CD4-positive, alpha-beta T cell treated with Interleukin-15 for 4 hours (primary cell): ENCODE measurements around the gene CCR5AS.
A peak's percentile ranks its signal among the peaks of the same experiment; 100 is the strongest.
"Not testable (repeated sequence)": the region's sequence is repeated elsewhere in the genome, so short reads cannot be mapped to it uniquely, and the experiment has no call there.

Experiments used
- DNase-seq: peaks from one replicate; pipeline ENCODE4 v3.0.0-alpha.2; 2020; ENCODE audit warnings: low spot score

CCR5AS gene

DNA sequence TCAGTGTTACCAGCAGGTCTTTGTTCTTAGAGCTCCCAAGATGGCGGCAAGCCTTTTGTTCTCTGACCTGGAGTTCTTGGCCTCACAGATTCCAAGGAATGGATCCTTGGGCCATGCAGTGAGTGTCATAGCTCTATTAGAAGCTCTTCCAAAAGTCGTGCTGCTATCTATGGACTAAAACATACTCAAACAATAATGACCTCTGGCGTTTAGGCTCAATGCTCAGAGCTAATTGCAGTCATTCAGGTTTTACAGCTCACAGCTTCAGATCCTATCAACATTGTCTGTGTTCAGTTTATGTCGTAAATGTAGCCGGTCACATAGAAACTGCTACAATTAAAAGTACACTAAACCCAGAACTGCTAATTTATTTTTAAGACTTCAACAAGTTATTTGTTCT, 22.4 kb upstream of the CCR5AS start:
- no peak for DNase-seq

DNA sequence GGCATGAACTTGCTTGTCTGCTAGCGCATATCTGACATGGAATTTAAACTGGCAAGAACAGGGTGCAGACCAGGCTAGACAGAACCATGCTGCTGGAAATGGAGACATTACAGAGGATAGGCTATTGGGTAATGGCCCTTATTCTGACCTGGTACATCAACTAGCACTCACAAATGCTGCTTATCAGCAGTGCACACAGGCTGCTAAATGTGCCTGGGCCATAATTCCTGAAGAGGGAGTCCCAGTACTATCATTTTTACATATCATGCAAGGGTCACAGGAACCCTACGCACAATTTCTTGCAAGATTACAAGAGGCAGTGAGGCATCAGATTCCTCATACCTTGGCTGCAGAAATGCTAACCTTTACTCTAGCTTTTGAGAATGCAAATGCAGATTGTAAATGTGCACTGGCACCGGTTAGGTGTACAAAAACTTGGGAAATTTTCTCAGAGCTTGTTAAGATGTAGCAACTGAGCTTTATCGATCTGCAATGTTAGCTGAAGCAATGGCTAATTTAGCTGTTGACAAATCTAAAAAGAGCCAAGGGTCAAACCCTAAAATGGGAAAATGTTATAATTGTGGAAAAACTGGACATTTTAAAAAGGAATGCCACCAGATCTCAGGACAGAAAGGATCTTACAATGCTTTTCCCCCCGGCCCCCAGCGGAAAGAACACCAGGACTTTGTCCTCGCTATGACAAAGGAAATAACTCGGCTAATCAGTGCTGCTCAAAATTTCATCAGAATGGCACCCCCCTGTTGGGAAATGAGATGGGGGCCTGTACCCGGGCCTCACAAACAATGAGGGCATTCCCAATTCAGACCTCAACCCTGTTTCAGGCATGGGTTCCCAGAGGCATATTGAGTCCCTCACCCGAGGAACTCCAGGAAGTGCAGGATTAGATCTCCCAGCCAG, 21.3 kb upstream of the CCR5AS start:
- no peak for DNase-seq

DNA sequence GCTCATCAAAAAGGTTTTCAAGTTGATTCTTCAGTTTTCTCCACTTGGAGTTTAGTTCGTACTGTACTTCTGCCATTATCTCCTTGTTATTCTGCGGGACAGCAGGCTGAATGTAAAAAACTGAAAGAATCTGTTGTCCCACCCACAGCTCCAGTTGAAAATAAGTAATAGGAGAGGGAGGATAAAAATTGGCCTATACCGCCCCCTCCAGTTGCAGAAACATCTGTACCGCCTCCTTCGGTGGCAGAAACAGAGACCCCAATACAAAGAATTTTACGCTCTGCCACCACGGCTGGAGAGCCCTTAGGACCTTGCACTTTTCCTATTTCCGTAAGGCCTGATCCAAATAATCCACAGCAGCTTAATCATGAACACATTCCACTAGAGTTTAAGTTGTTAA, 20.5 kb upstream of the CCR5AS start:
- DNase-seq, result not testable (repeated sequence)

DNA sequence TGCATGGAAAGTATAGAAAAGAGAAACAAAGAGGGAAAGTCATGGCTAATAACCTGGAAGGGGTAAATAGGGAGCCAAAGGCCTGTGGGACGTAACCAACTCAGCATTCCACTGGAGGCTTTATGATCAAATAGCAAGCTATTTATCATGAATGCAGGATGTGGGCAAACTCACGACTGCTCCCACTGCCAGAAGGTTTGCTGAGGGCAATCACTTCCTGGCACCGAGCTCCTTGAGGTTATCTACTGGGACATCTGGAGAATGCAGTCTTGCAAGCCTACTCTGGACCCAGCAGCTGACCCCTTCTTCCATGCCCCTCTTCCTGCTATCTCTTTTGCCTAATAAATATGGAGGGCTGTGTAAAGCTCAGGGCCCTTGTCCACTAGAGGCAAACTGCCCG, 19.6 kb upstream of the CCR5AS start:
- DNase-seq, result not testable (repeated sequence)

DNA sequence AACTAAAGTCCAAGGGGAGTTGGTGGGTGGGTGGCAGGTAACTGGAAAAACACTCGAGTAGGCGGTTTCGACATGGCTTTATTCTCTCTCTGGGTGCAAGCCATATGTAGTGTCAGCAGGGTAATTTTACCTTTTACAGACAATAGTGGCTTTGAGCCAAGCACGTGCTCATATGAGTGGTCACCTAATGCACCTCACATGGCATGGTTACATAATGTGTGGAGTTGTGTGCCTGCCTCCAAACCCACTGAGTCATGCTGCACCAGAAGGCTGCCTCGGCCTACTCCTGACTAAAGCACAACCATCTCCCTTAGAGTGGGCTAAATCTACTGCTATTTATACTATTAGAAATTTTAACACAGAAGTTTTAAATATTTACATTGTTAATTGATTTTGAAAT, 16.7 kb upstream of the CCR5AS start:
- no peak for DNase-seq

DNA sequence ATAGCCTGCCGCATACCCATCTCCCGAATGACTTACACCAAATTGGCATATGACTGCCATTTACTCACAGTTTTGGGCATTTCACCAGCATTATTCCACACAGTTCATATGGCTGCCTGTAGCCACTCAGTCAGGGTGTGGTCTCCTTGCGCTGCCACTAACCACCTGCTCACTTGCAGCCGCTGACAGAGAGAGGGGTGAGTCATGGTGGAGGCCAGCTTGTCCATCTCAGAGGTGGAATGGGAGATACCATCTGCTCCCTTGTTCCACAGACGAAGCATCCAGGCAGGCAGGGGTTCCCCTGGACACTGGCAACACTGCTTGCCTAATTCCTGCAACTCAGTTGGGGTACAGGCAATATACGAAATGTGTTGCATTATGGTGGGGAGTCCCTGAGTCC, 15.8 kb upstream of the CCR5AS start:
- no peak for DNase-seq

DNA sequence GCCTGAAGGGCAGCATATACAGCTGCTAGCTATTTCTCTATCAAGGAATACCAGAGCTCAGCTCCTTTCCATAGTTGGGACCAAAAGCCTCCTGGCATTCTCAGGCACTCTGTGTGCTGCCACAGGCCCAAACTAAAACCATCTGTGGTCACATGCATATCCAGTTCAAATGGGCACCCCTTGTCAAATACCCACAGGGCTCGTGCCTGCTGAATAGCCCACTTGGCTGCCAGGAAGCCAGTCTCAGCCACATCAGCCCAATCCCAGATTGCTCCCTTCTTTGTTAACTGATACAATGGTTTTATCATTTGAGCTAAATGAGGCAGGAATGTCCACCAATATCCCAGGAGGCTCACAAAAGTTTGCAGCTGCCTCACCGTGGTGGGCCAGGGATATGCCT, 14.1 kb upstream of the CCR5AS start:
- DNase-seq, result no peak

DNA sequence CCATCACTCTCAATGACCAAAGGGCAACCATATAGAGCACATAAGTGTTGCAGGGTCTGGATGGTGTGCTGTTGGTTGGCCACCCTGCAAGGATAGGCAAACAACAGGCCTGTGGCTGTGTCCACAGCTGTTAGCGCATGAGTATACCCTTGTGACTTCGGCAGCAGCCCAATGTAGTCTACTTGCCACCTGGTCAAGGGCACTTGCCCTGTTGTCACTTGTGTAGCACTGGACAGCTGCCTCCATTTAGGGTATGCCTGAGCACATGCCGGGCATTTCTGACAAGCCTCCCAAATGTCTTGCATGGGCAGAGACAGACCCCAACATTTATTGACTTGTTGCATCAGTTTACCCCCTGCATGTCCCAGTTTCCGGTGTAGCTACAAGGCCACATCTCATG, 12.9 kb upstream of the CCR5AS start:
- no peak for DNase-seq

DNA sequence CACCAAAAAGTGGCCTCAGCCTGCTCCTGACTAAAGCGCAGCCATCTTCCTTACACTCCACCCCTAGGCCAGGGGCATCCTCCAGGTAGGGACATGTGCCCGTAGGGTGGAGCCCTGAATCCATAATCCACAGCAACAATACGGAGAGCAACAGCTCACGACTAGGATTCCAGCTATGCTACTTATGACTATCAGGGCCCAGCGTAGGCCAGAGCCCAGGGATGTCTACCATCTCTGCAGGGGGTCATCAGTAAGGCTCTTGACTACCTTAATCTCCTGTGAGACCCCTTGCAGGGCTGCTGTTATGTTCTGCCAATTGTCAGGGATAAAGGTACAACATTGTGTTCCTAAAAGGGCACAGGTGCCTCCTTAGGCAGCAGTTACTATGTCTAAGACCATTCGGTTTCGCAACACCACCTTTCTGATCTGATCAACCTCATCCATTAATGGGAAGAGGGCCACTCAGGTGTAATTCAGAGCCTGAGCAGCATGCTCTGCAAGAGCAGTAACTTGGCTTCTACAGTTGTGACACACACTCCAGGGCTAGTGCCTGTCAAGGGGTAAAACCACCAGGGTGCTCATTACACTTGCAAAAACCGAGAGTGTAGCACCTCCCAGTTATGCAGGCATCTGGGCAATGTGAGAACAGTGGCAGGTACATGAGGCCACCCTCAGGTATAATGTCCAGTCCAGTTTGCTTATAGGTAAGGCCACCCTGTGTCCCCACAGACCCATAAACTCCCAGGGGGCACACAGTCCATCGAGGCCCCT, 11.2 kb upstream of the CCR5AS start:
- DNase-seq, result no peak

DNA sequence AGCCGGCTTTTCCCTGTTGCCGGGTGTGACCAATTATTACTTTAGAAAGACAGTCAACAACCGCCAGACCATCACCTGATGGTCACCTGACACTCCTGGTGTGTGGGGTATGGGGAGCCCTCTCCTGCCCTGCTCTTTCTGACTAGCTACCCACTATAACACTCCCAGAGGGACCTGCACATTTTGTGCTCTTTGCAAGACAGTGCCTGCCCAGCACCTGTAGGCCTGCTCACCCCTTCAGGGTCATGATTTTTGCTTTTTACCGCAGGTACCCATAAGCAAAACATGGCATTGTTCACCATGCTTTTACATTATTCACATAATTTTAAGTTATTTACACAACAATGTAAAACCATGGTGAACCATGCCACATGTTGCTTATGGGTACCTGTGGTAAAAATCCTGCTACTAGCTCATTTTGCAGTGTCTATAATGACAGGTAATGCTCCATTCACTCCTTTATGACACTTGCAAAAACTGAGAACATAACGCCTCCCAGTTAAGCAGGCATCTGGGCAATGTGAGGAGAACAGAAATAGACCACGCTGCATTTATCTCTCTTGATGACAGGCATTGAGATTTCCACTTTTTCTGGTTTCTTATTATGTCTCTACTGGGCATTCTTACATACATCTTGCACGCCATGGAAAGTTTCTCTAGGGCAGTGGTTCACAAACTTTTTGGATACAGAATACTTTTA, 10.1 kb upstream of the CCR5AS start:
- no peak for DNase-seq

DNA sequence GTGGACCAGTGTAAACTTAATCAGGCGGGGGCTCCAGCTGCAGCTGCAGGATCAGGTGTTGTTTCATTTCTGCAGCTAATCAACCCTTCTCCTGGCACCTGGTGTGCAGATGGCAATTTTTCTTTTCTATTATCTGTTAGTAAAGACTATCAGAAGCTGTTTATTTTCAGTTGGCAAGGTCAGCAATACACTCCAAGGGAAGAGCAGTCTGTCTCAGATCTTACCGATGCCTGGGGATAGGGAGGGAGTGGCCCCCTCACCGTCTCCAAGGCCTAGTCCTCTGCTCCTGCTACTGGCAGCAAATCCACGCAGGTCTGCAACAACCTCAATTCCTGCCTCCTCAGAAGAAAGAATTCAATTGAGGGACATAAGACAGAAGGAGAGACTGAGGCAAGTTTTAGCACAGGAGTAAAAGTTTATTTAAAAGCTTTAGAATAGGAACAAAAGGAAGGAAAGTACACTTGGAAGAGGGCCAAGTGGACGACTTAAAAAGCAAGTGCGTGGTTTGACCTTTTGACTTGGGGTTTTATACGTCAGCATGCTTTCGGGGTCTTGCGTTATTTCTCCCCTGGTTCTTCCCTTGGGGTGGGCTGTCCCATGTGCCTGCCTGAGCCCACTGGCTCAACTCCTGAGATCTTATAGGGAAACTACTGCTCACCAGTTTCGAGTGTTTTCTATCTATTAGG, 9.4 kb upstream of the CCR5AS start:
- no peak for DNase-seq

DNA sequence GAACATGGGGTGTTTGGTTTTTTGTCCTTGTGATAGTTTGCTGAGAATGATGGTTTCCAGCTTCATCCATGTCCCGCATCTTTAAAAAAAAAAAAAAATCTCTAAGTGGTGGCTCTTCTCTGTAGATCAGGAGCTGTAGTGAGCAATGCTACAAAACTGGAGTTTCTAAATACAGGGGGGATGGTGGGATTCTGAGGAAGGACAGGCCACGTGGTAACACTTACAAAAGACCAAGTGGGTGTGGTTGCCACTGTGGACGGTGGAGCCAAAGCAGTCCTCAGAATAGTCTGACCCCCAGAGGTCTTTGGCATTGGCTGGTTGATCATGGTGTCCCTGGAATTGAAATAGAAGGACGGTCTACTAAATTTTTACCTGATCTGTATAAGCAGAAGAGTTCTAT, 7.9 kb upstream of the CCR5AS start:
- no peak for DNase-seq

DNA sequence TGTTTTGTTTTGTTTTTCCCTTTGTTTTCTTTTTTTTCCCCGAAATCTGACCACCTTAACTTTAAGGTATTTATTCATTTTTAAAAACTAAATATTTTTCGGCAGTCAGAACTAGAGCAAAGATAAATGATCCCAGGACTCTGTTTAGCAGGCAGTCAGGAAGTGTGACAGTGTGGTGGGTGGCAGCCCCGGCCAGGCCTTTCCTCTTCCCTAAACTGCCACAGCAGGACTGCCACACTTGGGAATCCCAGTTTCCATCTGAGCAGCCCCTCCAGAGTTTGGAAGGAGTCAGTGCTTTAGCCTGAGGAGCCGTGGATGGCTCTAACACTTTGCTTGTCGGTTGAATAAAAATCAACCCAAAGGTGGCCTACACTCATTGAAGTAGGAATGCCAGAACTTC, 7.1 kb upstream of the CCR5AS start:
- DNase-seq, result no peak

DNA sequence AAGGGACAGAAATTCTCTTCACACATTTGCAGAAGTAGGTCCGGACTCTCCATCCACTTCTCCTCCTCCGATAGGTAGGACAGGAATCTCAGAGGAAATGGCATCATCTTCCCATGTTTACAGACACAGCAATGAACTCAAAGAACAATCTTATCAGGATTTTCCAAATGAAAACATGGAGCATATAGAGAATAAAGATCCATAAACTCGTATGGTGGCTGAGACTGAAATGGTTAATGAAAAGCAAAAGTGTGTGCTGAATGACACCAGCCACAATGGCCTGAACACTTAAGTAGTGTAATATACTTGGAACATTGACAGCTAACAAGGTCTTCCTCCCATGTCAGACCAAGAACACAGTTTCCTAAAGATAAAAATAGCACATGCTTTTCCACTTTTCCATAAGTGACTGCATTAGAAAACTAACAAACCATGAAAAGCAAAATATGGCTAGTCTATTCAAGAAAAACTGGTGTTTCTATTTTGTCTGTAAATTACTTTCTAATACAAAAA, 6.0 kb upstream of the CCR5AS start:
- no peak for DNase-seq

DNA sequence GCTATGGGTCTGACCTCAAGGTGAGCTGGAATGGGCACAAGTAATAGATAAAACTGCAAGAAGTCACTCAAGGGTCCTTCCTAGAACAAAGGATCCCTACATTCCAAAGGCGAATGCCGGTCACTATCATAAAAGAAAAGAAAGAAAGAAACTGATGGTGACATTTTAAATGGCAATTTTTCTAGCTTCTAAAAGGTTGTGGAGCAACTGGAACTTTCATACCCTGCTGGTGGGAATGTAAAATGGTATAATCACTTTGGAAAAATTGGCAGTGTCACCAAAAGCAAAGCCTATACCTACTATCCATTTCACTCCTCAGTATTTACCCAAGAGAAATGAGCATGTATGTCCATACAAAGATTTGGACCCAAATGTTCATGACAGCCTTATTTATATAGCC, 4.4 kb upstream of the CCR5AS start:
- no peak for DNase-seq

DNA sequence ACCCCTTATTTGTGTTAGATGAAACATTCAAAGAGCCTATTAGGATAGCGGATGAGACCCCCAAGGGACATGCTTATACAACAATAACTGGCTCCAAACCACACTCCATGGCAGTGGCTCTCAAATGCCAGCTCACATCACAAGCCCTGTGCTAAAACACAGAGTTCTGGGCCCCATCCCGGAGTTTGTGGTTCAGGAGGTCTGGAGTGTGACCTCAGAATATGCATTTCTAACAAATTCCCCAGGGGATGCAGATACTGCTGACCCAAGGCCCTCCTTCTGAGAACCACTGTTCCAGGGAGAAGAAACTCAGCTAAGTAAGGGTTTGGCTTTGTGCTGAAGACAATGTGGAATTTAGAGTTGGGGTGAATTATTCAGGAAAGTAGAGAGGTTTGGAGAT, 3.8 kb upstream of the CCR5AS start:
- no peak for DNase-seq

DNA sequence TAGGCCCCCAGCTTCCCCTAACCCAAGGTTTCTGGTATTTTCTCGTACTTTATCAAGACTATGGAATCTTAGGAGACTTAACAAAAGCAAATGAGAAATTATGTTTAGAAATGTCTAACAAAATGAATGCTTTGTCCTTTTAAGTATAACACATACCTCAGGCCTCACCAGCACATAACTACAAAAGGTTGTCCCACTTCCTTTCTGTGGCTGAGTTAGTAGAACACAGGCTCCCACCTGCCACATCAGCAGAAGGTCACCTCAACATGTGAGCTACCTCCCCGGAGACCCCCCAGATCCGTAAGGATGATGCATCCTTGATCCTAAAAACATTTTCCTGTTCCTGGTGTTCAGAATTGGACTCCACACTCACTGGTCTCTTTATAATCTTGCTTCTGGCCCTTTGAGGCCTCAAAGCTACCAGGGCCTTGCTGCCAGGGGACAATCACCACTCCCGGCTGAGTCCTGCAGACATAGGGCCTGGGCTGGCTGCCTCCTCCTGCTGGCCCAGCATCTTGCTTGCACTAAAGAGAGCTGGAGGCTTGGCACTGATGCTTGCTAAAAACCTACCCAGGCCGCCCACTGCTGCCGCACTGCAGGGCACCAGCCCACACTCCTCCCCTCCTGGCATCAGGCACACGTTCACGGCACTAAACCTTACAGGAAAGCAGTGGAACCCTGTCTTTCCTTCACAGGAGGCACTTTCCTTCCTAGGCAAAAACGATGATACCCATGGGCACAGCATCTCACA, 3.0 kb upstream of the CCR5AS start:
- DNase-seq, result no peak

DNA sequence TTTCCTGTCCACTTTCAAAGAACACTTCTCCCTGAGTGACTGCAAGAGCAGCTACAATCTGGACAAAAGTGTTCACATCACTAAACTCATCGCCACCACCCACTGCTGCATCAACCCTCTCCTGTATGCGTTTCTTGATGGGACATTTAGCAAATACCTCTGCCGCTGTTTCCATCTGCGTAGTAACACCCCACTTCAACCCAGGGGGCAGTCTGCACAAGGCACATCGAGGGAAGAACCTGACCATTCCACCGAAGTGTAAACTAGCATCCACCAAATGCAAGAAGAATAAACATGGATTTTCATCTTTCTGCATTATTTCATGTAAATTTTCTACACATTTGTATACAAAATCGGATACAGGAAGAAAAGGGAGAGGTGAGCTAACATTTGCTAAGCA, 2.0 kb upstream of the CCR5AS start:
- DNase-seq, result no peak

DNA sequence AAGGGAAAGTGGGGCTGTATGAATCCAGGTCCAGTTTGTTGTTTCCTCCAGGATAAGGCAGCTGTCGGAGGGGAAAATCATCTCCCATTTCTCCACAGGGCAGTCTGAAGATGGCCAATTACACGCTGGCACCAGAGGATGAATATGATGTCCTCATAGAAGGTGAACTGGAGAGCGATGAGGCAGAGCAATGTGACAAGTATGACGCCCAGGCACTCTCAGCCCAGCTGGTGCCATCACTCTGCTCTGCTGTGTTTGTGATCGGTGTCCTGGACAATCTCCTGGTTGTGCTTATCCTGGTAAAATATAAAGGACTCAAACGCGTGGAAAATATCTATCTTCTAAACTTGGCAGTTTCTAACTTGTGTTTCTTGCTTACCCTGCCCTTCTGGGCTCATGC, 1.1 kb upstream of the CCR5AS start:
- no peak for DNase-seq

DNA sequence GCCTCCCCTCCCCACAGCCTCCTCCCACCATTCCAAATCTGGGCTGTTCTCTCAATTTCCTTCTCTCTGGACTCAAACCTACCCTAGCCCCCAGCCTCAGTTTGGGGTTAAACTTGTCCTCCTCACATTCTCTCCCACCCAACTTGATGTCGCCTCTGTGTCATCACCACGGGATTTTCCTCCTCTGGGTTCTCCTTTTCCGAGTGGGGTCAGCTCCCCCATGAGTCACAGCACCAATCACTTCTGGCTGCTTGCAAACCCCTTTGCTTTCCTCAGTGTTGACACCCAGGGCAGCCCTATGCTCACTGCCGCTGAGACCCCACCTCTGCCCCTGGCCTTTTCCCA, 451 bp downstream of the CCR5AS start:
- peak; percentile 9 for DNase-seq

DNA sequence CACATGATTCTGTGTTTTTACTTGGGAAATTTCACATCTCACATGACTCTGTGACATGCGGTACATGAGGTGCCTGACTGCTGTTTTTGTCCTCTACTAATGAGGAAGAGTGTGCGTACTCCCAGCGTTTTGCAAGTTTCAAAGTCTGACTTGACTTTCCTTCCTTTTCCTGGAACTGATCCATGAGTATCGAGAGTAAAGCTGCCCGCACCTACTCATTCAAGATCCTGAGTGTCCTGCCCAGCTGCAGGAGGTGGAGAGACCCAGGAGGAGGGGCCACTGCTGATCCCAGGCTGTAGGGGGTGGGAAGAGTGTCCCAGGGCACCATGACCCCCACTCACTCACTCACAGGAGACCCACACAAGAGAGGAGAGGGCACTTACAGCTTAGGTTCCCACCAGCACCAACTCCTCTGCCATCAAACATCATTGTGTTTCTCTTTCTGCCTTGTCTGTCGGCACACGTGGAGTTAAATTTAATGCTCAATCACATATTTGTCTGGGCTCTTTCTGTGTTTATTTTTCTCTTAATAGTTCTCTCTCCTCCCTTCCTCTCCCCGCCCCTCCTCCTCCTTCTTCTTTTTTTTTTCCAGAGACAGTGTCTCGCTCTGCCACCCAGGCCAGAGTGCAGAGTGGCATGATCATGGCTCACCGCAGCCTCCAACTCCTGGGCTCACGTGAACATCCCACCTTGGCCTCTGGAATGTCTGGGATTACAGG, 1.4 kb downstream of the CCR5AS start:
- DNase-seq, result no peak
